ENCODE data around the gene MTHFSD.

Gene MTHFSD, protein sequence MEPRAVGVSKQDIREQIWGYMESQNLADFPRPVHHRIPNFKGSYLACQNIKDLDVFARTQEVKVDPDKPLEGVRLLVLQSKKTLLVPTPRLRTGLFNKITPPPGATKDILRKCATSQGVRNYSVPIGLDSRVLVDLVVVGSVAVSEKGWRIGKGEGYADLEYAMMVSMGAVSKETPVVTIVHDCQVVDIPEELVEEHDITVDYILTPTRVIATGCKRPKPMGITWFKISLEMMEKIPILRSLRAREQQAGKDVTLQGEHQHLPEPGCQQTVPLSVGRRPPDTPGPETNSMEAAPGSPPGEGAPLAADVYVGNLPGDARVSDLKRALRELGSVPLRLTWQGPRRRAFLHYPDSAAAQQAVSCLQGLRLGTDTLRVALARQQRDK

DNA sequence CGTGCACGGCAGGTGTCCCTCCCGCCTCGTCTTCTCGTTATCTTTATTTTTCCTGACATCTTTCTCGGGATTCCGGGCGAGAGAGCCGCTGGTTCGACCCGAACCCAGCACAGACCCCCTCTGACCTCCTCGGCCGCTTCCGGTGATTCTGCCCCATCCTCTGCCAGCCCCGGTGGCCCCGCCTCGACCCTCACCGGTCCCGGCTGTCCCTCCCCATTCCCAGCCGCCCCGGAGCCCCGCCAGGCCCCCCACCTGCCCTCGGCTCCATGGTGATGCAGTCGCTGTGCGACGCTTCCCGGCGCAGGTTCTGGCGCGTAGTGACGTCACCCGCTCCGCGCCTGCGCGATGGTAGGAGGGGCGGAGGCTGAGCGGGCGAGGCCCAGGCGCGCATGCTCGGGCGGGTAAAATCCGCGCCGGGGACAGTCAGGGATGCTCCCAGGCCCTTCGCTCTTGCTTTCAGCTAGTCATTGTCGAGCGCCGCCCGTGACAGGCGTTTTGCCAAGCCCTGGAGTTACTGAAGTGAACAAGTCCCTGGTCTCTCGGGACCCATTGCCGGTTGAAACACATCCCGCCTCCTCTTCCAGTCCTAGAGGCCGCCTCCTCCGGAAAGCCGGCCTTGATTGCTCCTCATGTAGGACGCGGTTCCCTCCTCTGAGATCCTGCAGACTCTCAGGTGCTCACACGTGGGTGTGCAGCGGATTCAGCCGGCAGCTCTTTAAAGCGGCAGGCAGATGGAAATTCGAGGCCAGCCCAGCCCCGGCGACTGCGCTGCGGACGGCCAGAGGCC lies at the start of gene MTHFSD:
TSS of gene MTHFSD (minus strand) at position 319 of the 787 bp plus-strand sequence. CDS start at position 268, 51 bp downstream.
- H3K4me3 ChIP-seq (ENCODE audit: low read length) = peak within 1 kb of the TSS; percentile 89
- TF ChIP-seq, protein P1, sequence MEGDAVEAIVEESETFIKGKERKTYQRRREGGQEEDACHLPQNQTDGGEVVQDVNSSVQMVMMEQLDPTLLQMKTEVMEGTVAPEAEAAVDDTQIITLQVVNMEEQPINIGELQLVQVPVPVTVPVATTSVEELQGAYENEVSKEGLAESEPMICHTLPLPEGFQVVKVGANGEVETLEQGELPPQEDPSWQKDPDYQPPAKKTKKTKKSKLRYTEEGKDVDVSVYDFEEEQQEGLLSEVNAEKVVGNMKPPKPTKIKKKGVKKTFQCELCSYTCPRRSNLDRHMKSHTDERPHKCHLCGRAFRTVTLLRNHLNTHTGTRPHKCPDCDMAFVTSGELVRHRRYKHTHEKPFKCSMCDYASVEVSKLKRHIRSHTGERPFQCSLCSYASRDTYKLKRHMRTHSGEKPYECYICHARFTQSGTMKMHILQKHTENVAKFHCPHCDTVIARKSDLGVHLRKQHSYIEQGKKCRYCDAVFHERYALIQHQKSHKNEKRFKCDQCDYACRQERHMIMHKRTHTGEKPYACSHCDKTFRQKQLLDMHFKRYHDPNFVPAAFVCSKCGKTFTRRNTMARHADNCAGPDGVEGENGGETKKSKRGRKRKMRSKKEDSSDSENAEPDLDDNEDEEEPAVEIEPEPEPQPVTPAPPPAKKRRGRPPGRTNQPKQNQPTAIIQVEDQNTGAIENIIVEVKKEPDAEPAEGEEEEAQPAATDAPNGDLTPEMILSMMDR (conservative IDR thresholded peaks at IDR 0.05; ENCODE audit: low read depth, low read length) = no peak
- DNase-seq (ENCODE audit: low read depth) = peak; percentile 71

DNA sequence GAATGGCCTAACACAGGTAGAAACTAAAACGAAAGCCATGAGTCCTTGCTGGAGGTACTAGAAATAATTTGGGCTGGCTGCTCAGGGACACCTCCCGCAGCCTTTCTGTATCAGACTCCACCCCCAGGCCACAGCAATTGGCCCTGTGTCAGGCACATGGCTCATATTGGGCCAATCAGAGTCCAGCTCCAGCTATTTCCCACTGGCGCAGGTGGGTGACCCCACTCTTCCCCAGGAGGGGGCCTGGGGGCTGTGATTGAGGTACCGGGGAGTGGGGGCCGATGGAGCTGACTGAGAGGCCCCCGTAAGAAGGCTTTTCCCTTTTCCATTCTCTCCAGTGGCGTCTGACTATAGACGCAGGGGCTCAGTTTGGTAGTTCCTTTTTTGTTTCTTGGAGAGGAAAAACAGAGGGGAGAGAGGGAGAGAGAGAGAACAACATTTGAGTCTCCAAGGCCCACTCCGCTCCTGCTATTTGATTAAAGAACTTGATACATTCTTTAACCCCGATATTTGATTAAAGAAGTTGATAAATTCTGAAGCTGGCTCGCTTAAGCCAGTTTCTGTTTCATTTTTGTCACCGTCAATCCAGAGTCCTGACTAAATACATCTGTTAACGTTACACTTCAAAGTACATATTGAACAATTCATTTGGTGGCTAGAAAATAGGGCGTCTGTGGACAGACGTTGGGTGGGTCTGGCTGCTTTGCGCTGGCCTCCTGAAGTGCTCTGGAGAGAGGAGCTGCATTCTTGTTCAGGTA lies 49.6 kb upstream of the MTHFSD start:
- no peak overlapping the region for H3K4me3 ChIP-seq (ENCODE audit: low read length)
- TF ChIP-seq, protein P1 (conservative IDR thresholded peaks at IDR 0.05; ENCODE audit: low read depth, low read length) = no peak
- no peak for DNase-seq (ENCODE audit: low read depth)

DNA sequence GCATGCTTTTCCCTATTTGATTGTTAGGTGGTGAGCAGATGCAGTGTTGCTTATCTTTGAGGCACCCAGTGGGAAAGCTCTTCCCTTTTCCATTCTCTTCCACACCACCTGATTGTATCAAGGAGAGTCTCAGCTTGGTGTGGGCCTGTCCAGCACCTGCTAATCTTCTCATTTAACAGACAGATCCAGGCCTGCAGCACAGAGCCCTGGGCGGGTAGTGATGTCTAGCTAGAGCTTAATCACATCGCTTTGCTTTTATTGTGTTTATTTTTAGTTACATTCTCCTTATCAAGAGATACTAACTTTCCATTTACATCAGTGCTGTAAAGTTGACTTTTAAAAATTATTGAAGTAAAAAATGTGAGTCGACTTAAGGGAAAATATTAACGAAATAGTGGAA lies 47.5 kb upstream of the MTHFSD start:
- TF ChIP-seq, protein P1 (conservative IDR thresholded peaks at IDR 0.05; ENCODE audit: low read depth, low read length) = no peak
- no peak overlapping the region for H3K4me3 ChIP-seq (ENCODE audit: low read length)
- DNase-seq (ENCODE audit: low read depth) = no peak

DNA sequence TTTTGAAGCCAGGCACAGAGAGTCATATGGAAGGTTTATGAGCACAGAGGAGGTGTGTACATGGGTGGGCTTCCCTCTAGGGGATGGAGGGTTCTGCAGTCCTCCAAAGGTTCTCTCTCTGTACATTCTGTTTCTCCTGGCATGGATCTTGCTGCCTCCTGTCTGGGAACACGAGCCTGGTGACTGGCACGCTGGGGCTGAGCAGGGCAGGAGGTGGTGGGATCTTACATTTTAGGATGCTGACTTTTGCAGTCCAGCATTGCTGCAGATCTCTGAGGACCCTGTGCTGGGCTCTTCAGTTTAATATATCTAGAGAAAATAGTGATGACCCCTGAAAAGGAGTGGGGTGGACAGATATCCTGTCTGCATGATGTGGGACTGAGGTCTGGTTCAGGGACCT lies 46.3 kb upstream of the MTHFSD start:
- H3K4me3 ChIP-seq (ENCODE audit: low read length) = no peak overlapping the region
- TF ChIP-seq, protein P1 (conservative IDR thresholded peaks at IDR 0.05; ENCODE audit: low read depth, low read length) = no peak
- DNase-seq (ENCODE audit: low read depth) = no peak

DNA sequence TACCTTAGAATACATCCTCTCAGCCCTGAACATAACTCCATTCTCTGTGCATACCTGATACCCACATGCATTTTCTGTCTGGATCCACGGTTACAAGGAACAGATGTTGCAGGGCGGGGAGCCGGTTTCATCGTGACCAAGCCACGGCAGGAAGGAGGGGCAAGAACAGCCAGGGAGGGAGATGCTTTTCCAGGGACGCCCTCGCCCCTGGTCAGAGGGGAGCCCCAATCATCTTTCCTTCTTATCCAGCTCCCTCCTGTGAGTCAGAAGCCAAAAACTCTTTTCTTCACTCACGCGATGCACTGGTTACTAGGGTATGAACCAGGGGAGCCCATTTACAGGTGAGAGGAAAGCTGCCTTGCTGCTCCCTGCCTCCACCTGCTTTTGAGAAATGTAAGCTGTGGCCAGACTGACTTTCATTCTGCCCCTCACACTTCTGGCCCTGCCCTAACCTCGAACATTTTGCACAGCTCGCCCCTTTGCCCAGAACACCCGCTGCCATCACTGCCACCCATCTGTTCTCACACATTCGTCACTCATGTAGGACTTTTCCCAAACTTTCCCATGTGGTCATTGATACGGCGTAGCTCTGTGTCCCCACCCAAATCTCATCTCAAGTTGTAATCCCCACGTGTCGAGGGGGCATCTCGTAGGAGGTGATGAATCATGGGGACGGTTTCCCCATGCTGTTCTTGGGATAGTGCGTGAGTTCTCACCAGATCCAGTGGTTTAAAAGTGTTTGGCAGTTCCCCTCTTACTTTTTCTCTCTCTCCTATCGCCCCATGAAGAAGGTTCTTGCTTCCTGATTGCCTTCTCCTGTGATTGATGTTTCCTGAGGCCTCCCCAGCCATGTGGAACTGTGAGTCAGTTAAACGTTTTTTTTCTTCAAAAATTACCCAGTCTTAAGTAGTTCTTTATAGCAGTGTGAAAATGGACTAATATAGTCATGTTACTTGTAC lies 43.9 kb upstream of the MTHFSD start:
- H3K4me3 ChIP-seq (ENCODE audit: low read length) = no peak overlapping the region
- TF ChIP-seq, protein P1 (conservative IDR thresholded peaks at IDR 0.05; ENCODE audit: low read depth, low read length) = no peak
- no peak for DNase-seq (ENCODE audit: low read depth)
